Measurements from ENCODE around the gene IGFBP2.

IGFBP2 gene

GRCh38 chr2:216643986-216644659 is 10.9 kb downstream of the IGFBP2 start:
- no peak for DNase-seq

GRCh38 chr2:216644842-216645635 is 11.8 kb downstream of the IGFBP2 start:
- no peak for DNase-seq

GRCh38 chr2:216645636-216645950 is 12.4 kb downstream of the IGFBP2 start:
- DNase-seq, result no peak

GRCh38 chr2:216646116-216646515 is 12.9 kb downstream of the IGFBP2 start:
- no peak for DNase-seq

- DNase-seq, result no peak
Measured at GRCh38 chr2:216648105-216648504, 14.9 kb downstream of the IGFBP2 start.

GRCh38 chr2:216649574-216649973 is 16.4 kb downstream of the IGFBP2 start:
- DNase-seq, result no peak

- DNase-seq, result no peak
Measured at GRCh38 chr2:216650626-216651257, 17.5 kb downstream of the IGFBP2 start.

GRCh38 chr2:216651351-216651881 is 18.2 kb downstream of the IGFBP2 start:
- DNase-seq, result no peak

- no peak for DNase-seq
Measured at GRCh38 chr2:216652566-216652965, 19.3 kb downstream of the IGFBP2 start.

GRCh38 chr2:216653093-216653799 is 20.0 kb downstream of the IGFBP2 start:
- no peak for DNase-seq

- DNase-seq, result no peak
Measured at GRCh38 chr2:216653931-216654365, 20.7 kb downstream of the IGFBP2 start.

GRCh38 chr2:216654528-216655052 is 21.4 kb downstream of the IGFBP2 start:
- no peak for DNase-seq

GRCh38 chr2:216657086-216657855 is 24.1 kb downstream of the IGFBP2 start:
- DNase-seq, result no peak

- no peak for DNase-seq
Measured at GRCh38 chr2:216657980-216658379, 24.8 kb downstream of the IGFBP2 start.

- DNase-seq, result no peak
Measured at GRCh38 chr2:216658757-216659156, 25.5 kb downstream of the IGFBP2 start.

- DNase-seq, result no peak
Measured at GRCh38 chr2:216659276-216659675, 26.1 kb downstream of the IGFBP2 start.

- DNase-seq, result no peak
Measured at GRCh38 chr2:216660496-216660895, 27.3 kb downstream of the IGFBP2 start.

- no peak for DNase-seq
Measured at GRCh38 chr2:216661051-216661450, 27.8 kb downstream of the IGFBP2 start.

- no peak for DNase-seq
Measured at GRCh38 chr2:216661639-216662375, 28.6 kb downstream of the IGFBP2 start.

- DNase-seq, result no peak
Measured at GRCh38 chr2:216663106-216663505, 29.9 kb downstream of the IGFBP2 start.

GRCh38 chr2:216663846-216664245 is 30.6 kb downstream of the IGFBP2 start:
- no peak for DNase-seq

Data from NCI-H146 (cell line).